DMS 273 treated with DMSO at 0.1 percent for 48 hours (cell line): Measurements from ENCODE around the gene CFAP410.
"Not testable (repeated sequence)": the region's sequence is repeated elsewhere in the genome, so short reads cannot be mapped to it uniquely, and the experiment has no call there.

Experiments used
- DNase-seq: peaks from one replicate; lab custom pipeline; 2025; lab: John Stamatoyannopoulos, UW

Gene CFAP410

GRCh38 chr21:44350773-44351481 lies 11.7 kb upstream of the CFAP410 start:
- DNase-seq, result no peak

- DNase-seq, result no peak
Measured at GRCh38 chr21:44349847-44350772, 10.9 kb upstream of the CFAP410 start.

GRCh38 chr21:44349416-44349846 lies 10.2 kb upstream of the CFAP410 start:
- DNase-seq, result no peak

GRCh38 chr21:44348861-44349260 lies 9.7 kb upstream of the CFAP410 start:
- no peak for DNase-seq

- DNase-seq, result no peak
Measured at GRCh38 chr21:44347911-44348451, 8.8 kb upstream of the CFAP410 start.

GRCh38 chr21:44345495-44345894 lies 6.3 kb upstream of the CFAP410 start:
- DNase-seq, result peak; percentile 55

GRCh38 chr21:44344541-44345183 lies 5.5 kb upstream of the CFAP410 start:
- DNase-seq, result no peak

- not testable (repeated sequence) for DNase-seq
Measured at GRCh38 chr21:44342981-44343380, 3.8 kb upstream of the CFAP410 start.

GRCh38 chr21:44341726-44342458 lies 2.7 kb upstream of the CFAP410 start:
- not testable (repeated sequence) for DNase-seq

GRCh38 chr21:44337941-44338895 lies 972 bp downstream of the CFAP410 start:
- DNase-seq, result no peak

GRCh38 chr21:44337449-44337848 lies 1.7 kb downstream of the CFAP410 start:
- DNase-seq, result no peak

- no peak for DNase-seq
Measured at GRCh38 chr21:44335266-44336059, 3.7 kb downstream of the CFAP410 start.

- DNase-seq, result no peak
Measured at GRCh38 chr21:44334329-44335030, 4.7 kb downstream of the CFAP410 start.

GRCh38 chr21:44333509-44334328 lies 5.5 kb downstream of the CFAP410 start:
- DNase-seq, result no peak

GRCh38 chr21:44332965-44333364 lies 6.2 kb downstream of the CFAP410 start:
- DNase-seq, result no peak

- no peak for DNase-seq
Measured at GRCh38 chr21:44332383-44332782, 6.8 kb downstream of the CFAP410 start.

- peak; percentile 83 for DNase-seq
Measured at GRCh38 chr21:44331650-44332307, 7.4 kb downstream of the CFAP410 start.
